Peyer's patch (tissue), 4 donors: ENCODE data around the gene APOM.

Source experiments
- CTCF ChIP-seq, 6 experiments: fragments of 450-650 bp in 4 of 6; fragments of 200-600 bp in 2 of 6; sonication (generic) in 1 of 6; IDR thresholded peaks; one replicate each; pipeline ENCODE4 v1.5.1; 2017 to 2019; ENCODE audit warnings: antibody characterized with exemption in 6 of 6, mild to moderate bottlenecking in 3 of 6, moderate library complexity in 1 of 6
- POLR2A ChIP-seq, 2 donors: fragments of 450-650 bp; IDR thresholded peaks; one replicate each; pipeline ENCODE4 v1.5.1; 2017; ENCODE audit warnings: antibody characterized with exemption in 2 of 2, mild to moderate bottlenecking in 2 of 2, moderate library complexity in 2 of 2

- TF ChIP-seq CTCF (IDR thresholded peaks at IDR 0.05) (peak in 1 of 6 experiments; percentile 3), POLR2A (IDR thresholded peaks at IDR 0.05) (no peak)
Observed at GRCh38 chr6:31655349-31656237, at the start of gene APOM.
